CD8-positive, alpha-beta memory T cell (primary cell): ENCODE results near the gene TIMM17B. TPM values are rescaled to one million over a fixed set of nuclear protein-coding genes. Genes with fewer than 3 reads are reported as not detected.

Experiments used
- CTCF ChIA-PET: fragments of 350-600 bp; sonication (Branson Sonifier 250); formaldehyde crosslinking; loops from one replicate; lab custom pipeline; 2021; ENCODE audit warnings: antibody characterized with exemption; lab: Charles Lee
- POLR2A ChIA-PET: fragments of 350-600 bp; sonication (Branson Sonifier 250); formaldehyde crosslinking; loops from one replicate; lab custom pipeline; 2021; ENCODE audit warnings: antibody characterized with exemption; lab: Charles Lee
- DNase-seq, 5 donors: peaks; one replicate each; pipeline versions ENCODE4 v3.0.0 to v3.0.0-alpha.2; 2020 to 2022; ENCODE audit warnings: mixed read lengths in 1 of 5
- H3K27ac ChIP-seq: one replicate; pipeline ENCODE4 v1.7.0; 2013; ENCODE audit warnings: low read depth, mild to moderate bottlenecking, low read length, moderate library complexity
- H3K27me3 ChIP-seq: 2 replicates; pipeline ENCODE4 v1.7.0; 2013; ENCODE audit warnings: low read length, mild to moderate bottlenecking; ENCODE audit not compliant: insufficient read depth, poor library complexity, severe bottlenecking
- H3K36me3 ChIP-seq: 2 replicates; pipeline ENCODE4 v1.7.0; 2013; ENCODE audit warnings: mild to moderate bottlenecking, low read length, moderate library complexity; ENCODE audit not compliant: insufficient read depth
- H3K4me1 ChIP-seq: 2 replicates; pipeline ENCODE4 v1.7.0; 2013; ENCODE audit warnings: mild to moderate bottlenecking, low read length, moderate library complexity; ENCODE audit not compliant: insufficient read depth
- H3K4me3 ChIP-seq: 2 replicates; pipeline ENCODE4 v1.7.0; 2013; ENCODE audit warnings: mild to moderate bottlenecking, low read length
- H3K9me3 ChIP-seq: 2 replicates; pipeline ENCODE4 v1.7.0; 2013; ENCODE audit warnings: mild to moderate bottlenecking, low read length
- H3K27ac Mint-ChIP-seq, 8 donors: one replicate each; pipeline ENCODE4 v1.8.0; 2020 to 2021; ENCODE audit warnings: mixed read lengths in 8 of 8, mild to moderate bottlenecking in 6 of 8, inconsistent platforms in 3 of 8, moderate library complexity in 3 of 8
- H3K27me3 Mint-ChIP-seq, 2 donors: one replicate each; pipeline ENCODE4 v1.8.0; 2020 to 2021; ENCODE audit warnings: mixed read lengths in 2 of 2, mild to moderate bottlenecking in 1 of 2, moderate library complexity in 1 of 2
- H3K36me3 Mint-ChIP-seq, 3 donors: one replicate each; pipeline ENCODE4 v1.8.0; 2020 to 2021; ENCODE audit warnings: mixed read lengths in 3 of 3, inconsistent platforms in 1 of 3, mild to moderate bottlenecking in 1 of 3
- H3K4me1 Mint-ChIP-seq, 3 donors: one replicate each; pipeline ENCODE4 v1.8.0; 2020 to 2021; ENCODE audit warnings: mixed read lengths in 3 of 3, inconsistent platforms in 1 of 3, mild to moderate bottlenecking in 1 of 3
- H3K4me3 Mint-ChIP-seq, 7 donors: one replicate each; pipeline ENCODE4 v1.8.0; 2020 to 2021; ENCODE audit warnings: mixed read lengths in 7 of 7, mild to moderate bottlenecking in 6 of 7, moderate library complexity in 4 of 7, inconsistent platforms in 2 of 7
- H3K9me3 Mint-ChIP-seq, 5 donors: one replicate each; pipeline ENCODE4 v1.8.0; 2020 to 2022; ENCODE audit warnings: mixed read lengths in 5 of 5, mild to moderate bottlenecking in 3 of 5, moderate library complexity in 2 of 5, inconsistent platforms in 1 of 5
- polyA plus RNA-seq: library from polyadenylated mRNA; unstranded; fragments of 300-500 nt; fragmentation: Illumina TruSeq; gene quantifications from one replicate; pipeline ENCODE4 v1.2.3, GENCODE V29; 2021
- total RNA-seq, 2 experiments: library from RNA; stranded (reverse); gene quantifications; one replicate each; pipeline ENCODE4 v1.2.3, GENCODE V29; 2021

The TIMM17B gene
- total and polyA plus RNA-seq, 3 experiments from 2014 or later: 68.5 to 93.6 (median 87.5) TPM

DNA sequence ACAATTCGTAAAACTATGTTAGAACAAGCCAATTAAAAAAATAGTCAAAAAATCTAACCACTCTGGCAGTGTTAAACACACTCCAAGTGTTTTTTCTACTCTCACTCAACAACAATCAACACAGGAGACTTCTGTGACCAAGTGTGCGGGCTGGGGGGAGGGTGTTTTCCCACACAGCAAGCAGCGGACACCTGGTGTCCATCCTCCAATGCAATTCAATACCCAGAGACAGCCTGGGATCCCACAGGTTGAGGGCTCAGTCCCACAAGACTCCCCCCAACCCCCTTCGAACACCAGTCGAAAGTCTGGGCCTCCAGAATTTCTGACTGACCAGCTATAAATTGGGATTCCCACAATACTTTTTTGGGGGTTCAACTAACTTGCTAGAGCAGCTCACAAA, 29.6 kb upstream of the TIMM17B start:
- H3K27me3 Mint-ChIP-seq: peaks cover 0 to 6% of the 10 kb centered on the region in 2 donors
- H3K4me1 Mint-ChIP-seq: peaks cover 21 to 40% (median 32%) of the 10 kb centered on the region in 3 donors
- Histone ChIP-seq H3K36me3 (peaks cover 20% of the 10 kb centered on the region), H3K4me3 (no peak overlapping the region), H3K9me3 (no peaks in the 10 kb centered on the region), H3K27ac (no peak overlapping the region), H3K27me3 (no peaks in the 10 kb centered on the region), H3K4me1 (peaks cover 12% of the 10 kb centered on the region)
- CTCF ChIA-PET: interaction anchor here (1.0 to 1.5 kb wide), 2 partner anchors 13 to 19 kb away, joined by 3 read pairs; no protein-coding TSS in a partner anchor
- POLR2A ChIA-PET: no interaction called here
- H3K36me3 Mint-ChIP-seq: peaks cover 8 to 61% (median 16%) of the 10 kb centered on the region in 3 donors
- no peaks in the 10 kb centered on the region for H3K9me3 Mint-ChIP-seq
- no peak for DNase-seq
- H3K27ac Mint-ChIP-seq: peak overlapping the region in 1 of 8 donors; percentile 50
- H3K4me3 Mint-ChIP-seq: no peak overlapping the region

DNA sequence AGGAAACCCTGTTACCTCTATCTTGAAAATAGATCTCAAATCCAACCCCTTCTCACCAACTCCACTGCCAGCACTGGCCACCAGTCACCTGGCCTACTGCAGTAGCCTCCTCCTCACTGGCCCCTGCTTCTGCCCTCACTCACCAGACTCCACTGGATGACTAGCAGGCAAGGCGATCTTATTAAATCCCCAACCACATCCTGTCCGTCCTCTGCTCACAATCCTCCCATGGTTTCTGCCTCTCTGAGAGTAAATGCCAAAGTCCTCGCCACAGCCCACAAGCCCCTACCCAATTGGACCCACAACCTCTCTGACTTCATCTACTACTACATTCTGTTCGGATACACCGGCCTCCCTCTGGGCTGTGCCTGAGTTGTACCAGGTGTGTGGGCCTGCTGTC, 26.7 kb upstream of the TIMM17B start:
- POLR2A ChIA-PET: no interaction called here

DNA sequence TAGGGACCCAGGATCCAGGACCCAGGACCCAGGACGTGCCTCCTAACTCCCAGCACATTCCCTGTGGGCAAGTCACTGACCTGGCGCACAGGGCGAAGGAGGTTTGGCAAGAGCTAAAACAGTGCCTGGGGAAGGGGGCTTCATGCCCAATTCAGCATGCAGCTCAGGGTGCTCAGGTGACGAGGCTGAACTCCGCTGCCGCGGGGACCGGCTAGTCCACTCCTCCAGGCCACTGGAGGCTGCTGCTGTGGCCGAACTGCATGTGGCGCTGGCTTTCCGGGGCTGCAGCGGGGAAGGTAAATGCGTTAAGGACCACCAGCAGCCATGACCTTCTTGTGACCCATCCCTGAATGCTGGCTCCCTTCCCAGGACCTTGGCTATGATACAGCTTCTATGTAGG, 26.2 kb upstream of the TIMM17B start:
- Mint-ChIP-seq H3K4me3 (peak overlapping the region in 2 of 7 donors; percentile 22 to 30), H3K9me3 (no peaks in the 10 kb centered on the region), H3K27ac (peak overlapping the region in 7 of 8 donors; percentile 78 to 89 (median 84)), H3K36me3 (peaks cover 0 to 60% (median 14%) of the 10 kb centered on the region in 3 donors), H3K4me1 (peaks cover 45 to 71% (median 51%) of the 10 kb centered on the region in 3 donors), H3K27me3 (peaks cover 0 to 6% of the 10 kb centered on the region in 2 donors)
- Histone ChIP-seq H3K4me3 (no peak overlapping the region), H3K9me3 (no peaks in the 10 kb centered on the region), H3K4me1 (peaks cover 34% of the 10 kb centered on the region), H3K27ac (no peak overlapping the region), H3K27me3 (no peaks in the 10 kb centered on the region), H3K36me3 (peaks cover 14% of the 10 kb centered on the region)
- no peak for DNase-seq
- CTCF ChIA-PET: no interaction called here
- POLR2A ChIA-PET: interaction anchor here (0.6 kb wide), 1 partner anchor 10 kb away, joined by 3 read pairs; no protein-coding TSS in a partner anchor

More for the DNA sequence above, 26.7 kb upstream of the TIMM17B start:
- H3K27ac ChIP-seq: no peak overlapping the region
- H3K27me3 ChIP-seq: no peaks in the 10 kb centered on the region
- peaks cover 34% of the 10 kb centered on the region for H3K4me1 ChIP-seq
- CTCF ChIA-PET: no interaction called here
- Mint-ChIP-seq H3K36me3 (peaks cover 0 to 59% (median 14%) of the 10 kb centered on the region in 3 donors), H3K4me1 (peaks cover 45 to 69% (median 51%) of the 10 kb centered on the region in 3 donors), H3K27me3 (peaks cover 0 to 6% of the 10 kb centered on the region in 2 donors), H3K4me3 (peak overlapping the region in 4 of 7 donors; percentile 17 to 30 (median 20)), H3K9me3 (no peaks in the 10 kb centered on the region), H3K27ac (peak overlapping the region; percentile 77 to 89 (median 84))
- no peaks in the 10 kb centered on the region for H3K9me3 ChIP-seq
- DNase-seq: no peak
- no peak overlapping the region for H3K4me3 ChIP-seq
- peaks cover 14% of the 10 kb centered on the region for H3K36me3 ChIP-seq

GRCh38 chrX:48920718-48921104, 23.1 kb upstream of the TIMM17B start:
- H3K36me3 Mint-ChIP-seq: peaks cover 10 to 63% (median 17%) of the 10 kb centered on the region in 3 donors
- H3K4me1 Mint-ChIP-seq: peaks cover 59 to 73% (median 60%) of the 10 kb centered on the region in 3 donors
- peaks cover 0 to 3% (median 0%) of the 10 kb centered on the region in 5 donors for H3K9me3 Mint-ChIP-seq
- ChIA-PET CTCF (interaction anchor here (2.5 kb wide), 1 partner anchor 16 kb away, joined by 10 read pairs; no protein-coding TSS in a partner anchor), POLR2A (interaction anchor here (1.3 to 2.4 kb wide), 2 partner anchors 34 to 37 kb away, joined by 3 to 10 read pairs; partner anchors contain the start of gene OTUD5)
- peaks cover 40% of the 10 kb centered on the region for H3K4me1 ChIP-seq
- no peaks in the 10 kb centered on the region for H3K27me3 ChIP-seq
- peaks cover 0 to 9% of the 10 kb centered on the region in 2 donors for H3K27me3 Mint-ChIP-seq
- peaks cover 18% of the 10 kb centered on the region for H3K36me3 ChIP-seq
- peak overlapping the region; percentile 85 to 96 (median 93) for H3K27ac Mint-ChIP-seq
- H3K27ac ChIP-seq: peak overlapping the region; percentile 22
- DNase-seq: no peak
- H3K4me3 Mint-ChIP-seq: peak overlapping the region; percentile 95 to 98 (median 96)
- H3K9me3 ChIP-seq: no peaks in the 10 kb centered on the region
- H3K4me3 ChIP-seq: peak overlapping the region; percentile 90

GRCh38 chrX:48919947-48920717, 22.6 kb upstream of the TIMM17B start:
- Histone ChIP-seq H3K36me3 (peaks cover 19% of the 10 kb centered on the region), H3K9me3 (no peaks in the 10 kb centered on the region), H3K27ac (peak overlapping the region; percentile 95), H3K27me3 (no peaks in the 10 kb centered on the region), H3K4me1 (peaks cover 46% of the 10 kb centered on the region), H3K4me3 (peak overlapping the region; percentile 90)
- peaks cover 0 to 6% of the 10 kb centered on the region in 2 donors for H3K27me3 Mint-ChIP-seq
- peaks cover 58 to 74% (median 61%) of the 10 kb centered on the region in 3 donors for H3K4me1 Mint-ChIP-seq
- peak overlapping the region; percentile 85 to 96 (median 93) for H3K27ac Mint-ChIP-seq
- ChIA-PET POLR2A (interaction anchor here (0.8 to 2.4 kb wide), 6 partner anchors 16 to 38 kb away, joined by 3 to 10 read pairs (median 6); partner anchors contain the start of genes OTUD5, PQBP1 and TIMM17B), CTCF (interaction anchor here (2.5 kb wide), 1 partner anchor 17 kb away, joined by 10 read pairs; no protein-coding TSS in a partner anchor)
- peak overlapping the region; percentile 95 to 98 (median 96) for H3K4me3 Mint-ChIP-seq
- peaks cover 0 to 3% (median 0%) of the 10 kb centered on the region in 5 donors for H3K9me3 Mint-ChIP-seq
- DNase-seq: peak in 3 of 5 donors; percentile 50 to 65 (median 52)
- H3K36me3 Mint-ChIP-seq: peaks cover 10 to 62% (median 12%) of the 10 kb centered on the region in 3 donors

DNA sequence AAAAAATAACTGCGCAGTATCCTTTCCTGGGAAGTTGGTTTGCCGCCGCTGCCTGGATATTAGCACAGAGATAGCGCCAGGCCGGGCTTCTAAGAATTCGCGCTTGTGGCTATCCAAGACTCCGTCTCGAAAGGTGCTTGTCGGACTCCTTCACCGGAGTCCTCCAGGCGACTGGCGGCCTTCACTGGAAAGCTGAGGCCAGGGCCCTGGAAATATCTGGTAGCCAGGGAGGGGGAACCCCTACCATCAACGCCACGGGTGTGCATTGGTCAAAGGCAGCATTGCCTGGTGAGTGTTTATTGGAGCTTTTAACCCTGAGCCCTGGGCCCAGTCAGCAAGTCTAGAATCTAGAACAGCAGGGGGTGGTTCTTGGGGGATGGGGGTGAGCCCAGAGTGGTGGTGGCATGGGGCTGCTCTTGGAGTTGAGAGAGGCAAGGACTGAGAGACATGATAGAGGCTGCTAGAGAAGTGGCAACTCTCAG, 21.8 kb upstream of the TIMM17B start:
- peak in 1 of 5 donors; percentile 65 for DNase-seq
- Mint-ChIP-seq H3K4me3 (peak overlapping the region; percentile 95 to 98 (median 96)), H3K9me3 (peaks cover 0 to 3% (median 0%) of the 10 kb centered on the region in 5 donors), H3K4me1 (peaks cover 62 to 78% (median 66%) of the 10 kb centered on the region in 3 donors), H3K27me3 (peaks cover 0 to 6% of the 10 kb centered on the region in 2 donors), H3K36me3 (peaks cover 12 to 66% (median 15%) of the 10 kb centered on the region in 3 donors), H3K27ac (peak overlapping the region; percentile 74 to 96 (median 93))
- Histone ChIP-seq H3K4me1 (peaks cover 52% of the 10 kb centered on the region), H3K36me3 (peaks cover 26% of the 10 kb centered on the region), H3K9me3 (no peaks in the 10 kb centered on the region), H3K27ac (peak overlapping the region; percentile 95), H3K27me3 (no peaks in the 10 kb centered on the region), H3K4me3 (peak overlapping the region; percentile 90)
- POLR2A ChIA-PET: interaction anchor here (0.8 to 2.4 kb wide), 6 partner anchors 17 to 39 kb away, joined by 3 to 10 read pairs (median 6); partner anchors contain the start of genes OTUD5, PQBP1 and TIMM17B
- CTCF ChIA-PET: interaction anchor here (1.5 to 2.5 kb wide), 2 partner anchors 18 to 38 kb away, joined by 4 to 10 read pairs; partner anchors contain the start of gene OTUD5

DNA sequence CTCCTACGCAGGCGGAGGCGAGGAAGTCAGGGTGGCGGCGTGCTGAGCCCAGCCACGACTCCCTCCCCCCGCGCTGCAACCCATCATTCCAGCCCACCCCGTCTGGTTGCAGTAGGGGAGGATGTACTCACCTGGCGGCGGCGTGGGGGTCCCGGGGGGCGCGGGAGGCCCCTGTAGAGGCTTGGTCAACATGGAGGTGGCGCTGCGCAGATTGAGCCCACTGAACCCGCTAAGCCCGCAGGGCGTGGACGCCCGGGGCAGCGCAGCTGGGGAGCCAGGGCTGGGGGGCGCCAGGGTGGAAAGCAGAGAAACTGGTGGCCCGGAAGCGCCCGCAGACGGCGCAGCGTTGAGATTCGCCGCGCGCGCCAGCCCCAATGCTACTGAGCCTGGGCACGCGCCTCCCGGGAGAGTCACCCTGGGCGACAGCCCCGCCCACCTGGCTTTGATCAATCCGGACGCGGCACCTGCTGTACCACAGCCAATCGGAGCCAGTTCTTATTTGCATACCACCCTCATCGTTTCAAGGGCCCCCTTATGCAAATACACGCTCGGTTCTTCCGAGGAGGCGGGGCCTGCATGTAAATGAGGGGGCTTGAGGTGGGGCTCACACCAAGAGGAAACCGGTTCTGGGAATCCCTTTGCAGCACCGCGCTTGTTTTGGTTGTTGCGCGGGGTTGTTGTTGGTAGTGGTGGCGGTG, 21.2 kb upstream of the TIMM17B start, which contains the start of gene PIM2:
TSS of gene PIM2 (minus strand) at position 382 of the 698 bp plus-strand sequence. CDS start at position 192, 190 bp downstream.
- DNase-seq: peak; percentile 83 to 96 (median 93)
- H3K36me3 Mint-ChIP-seq: peaks cover 11 to 66% (median 16%) of the 10 kb centered on the region in 3 donors
- peaks cover 52% of the 10 kb centered on the region for H3K4me1 ChIP-seq
- ChIA-PET POLR2A (interaction anchor here (0.8 to 2.4 kb wide), 4 partner anchors 17 to 39 kb away, joined by 3 to 10 read pairs (median 8); partner anchors contain the start of genes OTUD5, PQBP1 and TIMM17B), CTCF (interaction anchor here (1.5 to 2.5 kb wide), 2 partner anchors 18 to 39 kb away, joined by 4 to 10 read pairs; partner anchors contain the start of gene OTUD5)
- H3K27me3 ChIP-seq: no peaks in the 10 kb centered on the region
- peak within 1 kb of the TSS; percentile 94 for H3K4me3 ChIP-seq
- no peaks in the 10 kb centered on the region for H3K9me3 ChIP-seq
- H3K4me3 Mint-ChIP-seq: peak within 1 kb of the TSS; percentile 95 to 98 (median 96)
- H3K27ac Mint-ChIP-seq: peak within 1 kb of the TSS; percentile 74 to 97 (median 94)
- peaks cover 0 to 3% (median 0%) of the 10 kb centered on the region in 5 donors for H3K9me3 Mint-ChIP-seq
- H3K4me1 Mint-ChIP-seq: peaks cover 62 to 78% (median 66%) of the 10 kb centered on the region in 3 donors
- peak within 1 kb of the TSS; percentile 95 for H3K27ac ChIP-seq
- peaks cover 32% of the 10 kb centered on the region for H3K36me3 ChIP-seq
- peaks cover 0 to 3% of the 10 kb centered on the region in 2 donors for H3K27me3 Mint-ChIP-seq
